ENCODE results near the gene RBFOX1.

RBFOX1 gene

DNA sequence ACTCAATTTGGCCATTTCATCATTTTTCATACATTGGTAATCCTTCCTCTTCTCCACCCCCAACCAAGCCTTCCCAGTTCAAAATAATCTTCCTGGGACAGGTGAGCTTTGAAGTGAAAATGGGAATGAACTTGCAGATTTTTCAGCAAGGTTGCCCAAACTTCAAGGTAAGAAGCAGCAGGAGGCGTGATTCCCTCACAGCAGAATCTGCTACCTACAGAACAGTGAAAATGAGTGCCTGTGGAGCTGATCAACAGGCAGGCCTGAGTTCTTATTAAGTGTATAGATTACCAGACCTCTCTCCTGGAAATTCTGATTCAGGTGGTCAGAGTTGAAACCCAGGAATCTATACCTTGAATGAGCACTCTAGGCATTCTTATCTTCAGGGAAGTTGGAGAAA is 356.6 kb downstream of the RBFOX1 start:
- no peak for DNase-seq (ENCODE audit: low spot score)

DNA sequence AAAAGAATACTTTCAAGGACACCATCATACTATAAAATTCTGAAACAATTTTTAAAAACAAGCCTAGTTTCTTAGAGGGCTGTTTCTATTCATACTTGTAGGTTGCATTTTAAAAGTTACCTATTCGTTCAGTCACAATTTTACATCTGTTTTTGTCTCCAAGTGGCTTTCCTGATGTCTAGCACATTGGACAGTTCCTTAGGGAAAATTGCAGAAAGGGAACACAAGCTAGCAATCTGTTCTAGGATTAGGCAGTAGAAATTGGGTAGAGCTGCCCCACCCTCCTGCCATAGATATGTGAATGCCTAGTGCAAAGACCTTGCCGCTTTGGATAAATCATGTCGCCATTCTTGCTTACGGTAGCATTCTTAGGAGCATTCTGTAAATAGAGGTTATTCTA is 358.9 kb downstream of the RBFOX1 start:
- no peak for DNase-seq (ENCODE audit: low spot score)

GRCh38 chr16:7703672-7704071 is 371.0 kb downstream of the RBFOX1 start:
- no peak for DNase-seq (ENCODE audit: low spot score)

GRCh38 chr16:7705885-7706284 is 373.2 kb downstream of the RBFOX1 start:
- DNase-seq (ENCODE audit: low spot score): no peak

DNA sequence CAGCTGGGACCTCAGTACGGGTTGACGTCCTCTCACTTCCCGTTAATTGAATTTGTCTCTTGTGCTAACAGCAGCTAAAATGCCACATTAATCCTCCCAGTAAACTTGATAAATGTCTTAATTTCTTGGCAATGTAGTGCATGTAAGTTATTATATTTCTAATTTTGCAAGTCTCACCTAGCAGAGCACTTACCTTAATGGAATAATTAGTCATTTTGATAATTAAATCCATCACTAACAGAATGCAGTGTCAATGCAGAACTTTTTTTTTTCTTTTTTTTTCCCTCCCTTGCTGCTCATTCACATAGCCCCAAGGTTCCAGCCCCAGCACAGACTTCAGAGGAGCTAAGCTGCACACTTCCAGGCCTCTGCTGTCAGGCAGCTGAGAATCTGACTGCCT is 376.5 kb downstream of the RBFOX1 start:
- DNase-seq (ENCODE audit: low spot score): no peak

DNA sequence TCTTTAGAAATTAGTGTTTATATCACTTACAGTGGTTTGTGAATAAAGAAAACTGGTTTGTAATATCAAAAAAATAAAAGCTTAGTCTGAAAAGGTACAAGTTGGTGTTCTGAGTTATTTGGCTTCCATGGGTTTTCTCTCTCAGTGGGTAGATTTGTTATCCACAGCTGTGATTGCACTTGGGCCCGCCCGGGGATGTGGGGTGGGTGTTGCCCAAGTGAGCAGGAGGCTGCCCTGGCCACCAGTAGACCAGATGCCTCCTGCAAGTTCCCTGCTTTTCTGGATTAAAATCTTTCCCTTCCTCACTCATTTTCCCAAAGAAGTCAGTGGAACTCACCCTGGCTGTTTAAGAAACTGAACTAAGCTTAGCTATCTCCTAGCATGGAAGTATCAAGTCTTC is 380.6 kb downstream of the RBFOX1 start:
- DNase-seq (ENCODE audit: low spot score): no peak

DNA sequence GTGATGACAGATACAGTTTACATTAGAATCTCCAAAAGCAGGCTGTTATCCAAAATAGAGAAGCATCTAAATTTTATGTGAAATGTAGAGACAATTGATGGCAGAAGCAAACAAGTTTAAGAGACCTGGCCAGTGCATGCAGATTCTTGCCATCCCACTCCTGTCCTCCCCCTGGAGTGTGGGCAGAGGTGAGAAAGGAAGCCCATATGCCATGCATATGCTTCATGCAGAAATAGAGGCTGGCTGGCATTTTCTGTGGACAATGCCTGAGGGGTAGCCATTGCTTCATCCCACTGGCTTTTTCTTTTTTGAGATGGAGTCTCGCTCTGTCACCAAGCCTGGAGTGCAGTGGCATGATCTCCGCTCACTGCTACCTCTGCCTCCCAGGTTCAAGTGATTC is 382.1 kb downstream of the RBFOX1 start:
- DNase-seq (ENCODE audit: low spot score): no peak

- DNase-seq (ENCODE audit: low spot score): no peak
These were observed 384.3 kb downstream of the RBFOX1 start for GRCh38 chr16:7716660-7717550.

DNA sequence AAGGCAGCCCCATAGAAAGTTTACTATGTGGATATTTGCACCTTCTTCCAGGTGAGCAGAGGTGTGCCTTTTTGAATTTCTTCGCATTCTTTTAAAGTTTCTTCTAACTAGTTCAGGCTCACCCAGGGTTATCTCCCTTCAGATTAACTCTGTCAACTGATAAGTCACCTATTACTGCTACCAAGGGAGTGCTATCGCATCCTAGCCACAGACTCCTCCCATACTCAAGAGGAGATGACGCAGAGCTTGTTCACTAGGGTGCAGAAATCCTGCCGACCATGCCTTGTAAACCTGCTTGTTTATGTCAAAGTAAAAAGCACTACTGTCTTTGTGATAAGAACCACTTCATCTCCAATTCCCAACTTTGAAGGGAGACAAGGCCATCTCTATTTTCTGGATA is 390.1 kb downstream of the RBFOX1 start:
- no peak for DNase-seq (ENCODE audit: low spot score)

GRCh38 chr16:7731141-7731540 is 398.5 kb downstream of the RBFOX1 start:
- DNase-seq (ENCODE audit: low spot score): no peak

DNA sequence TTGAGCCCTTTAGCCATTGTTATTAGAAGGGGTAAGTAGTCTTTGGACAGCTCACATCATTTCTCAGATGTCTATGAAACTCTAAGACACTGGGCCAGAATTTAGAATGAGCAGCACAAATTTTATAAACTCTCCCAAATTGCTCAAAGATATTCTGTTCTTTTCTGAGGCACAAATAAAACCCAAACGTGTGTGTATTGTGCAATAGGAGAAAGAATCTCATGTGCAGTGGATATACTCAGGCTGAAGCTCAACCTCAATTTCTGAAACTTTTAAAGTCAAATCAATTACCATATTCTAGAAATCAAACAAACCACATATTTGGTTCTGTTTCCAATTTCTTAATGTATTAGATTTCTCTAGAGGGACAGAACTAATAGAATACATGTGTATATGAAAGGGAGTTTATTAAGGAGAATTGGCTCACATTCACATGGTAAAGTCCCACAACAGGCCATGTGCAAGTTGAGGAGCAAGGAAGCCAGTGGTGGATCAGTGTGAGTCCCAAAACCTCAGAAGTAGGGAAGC is 403.6 kb downstream of the RBFOX1 start:
- DNase-seq (ENCODE audit: low spot score): no peak

DNA sequence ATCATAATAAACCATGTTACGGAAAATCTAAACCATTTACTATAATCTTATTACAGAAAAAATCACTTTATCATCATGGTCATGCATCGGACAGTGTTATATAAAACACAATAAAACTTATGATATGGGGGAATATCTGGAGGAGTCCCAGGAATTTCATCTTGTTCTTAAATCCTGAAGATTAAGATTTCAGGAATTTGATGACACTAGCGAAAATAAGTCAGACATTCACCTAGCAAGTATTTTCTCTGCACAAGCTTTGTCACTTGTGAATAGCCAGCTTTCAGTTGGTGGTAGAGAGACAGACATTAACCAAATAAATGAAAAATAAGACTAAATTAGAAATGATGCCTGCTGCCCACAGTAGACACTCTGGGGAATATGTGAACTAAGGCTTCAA is 410.0 kb downstream of the RBFOX1 start:
- no peak for DNase-seq (ENCODE audit: low spot score)

- no peak for DNase-seq (ENCODE audit: low spot score)
These were observed 412.1 kb downstream of the RBFOX1 start for GRCh38 chr16:7744546-7745264.

DNA sequence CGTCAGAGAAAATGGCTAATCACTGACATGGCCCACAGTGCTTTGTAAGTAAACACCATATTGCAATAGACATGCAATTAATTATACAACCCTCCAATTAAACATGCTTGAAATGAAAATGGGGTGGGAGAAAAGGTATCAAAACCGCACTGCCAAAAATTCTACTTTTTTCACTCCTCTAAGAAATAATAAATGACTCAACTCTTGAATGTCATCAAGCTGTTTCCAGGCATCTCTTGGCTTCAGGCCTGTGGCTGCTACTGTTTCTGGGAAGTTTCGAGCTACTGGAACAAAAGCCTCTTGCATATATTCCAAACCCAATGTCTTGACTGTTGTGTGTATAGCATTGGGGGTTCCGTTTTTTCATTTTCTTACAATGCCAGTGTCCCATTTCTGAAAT is 412.6 kb downstream of the RBFOX1 start:
- no peak for DNase-seq (ENCODE audit: low spot score)

DNA sequence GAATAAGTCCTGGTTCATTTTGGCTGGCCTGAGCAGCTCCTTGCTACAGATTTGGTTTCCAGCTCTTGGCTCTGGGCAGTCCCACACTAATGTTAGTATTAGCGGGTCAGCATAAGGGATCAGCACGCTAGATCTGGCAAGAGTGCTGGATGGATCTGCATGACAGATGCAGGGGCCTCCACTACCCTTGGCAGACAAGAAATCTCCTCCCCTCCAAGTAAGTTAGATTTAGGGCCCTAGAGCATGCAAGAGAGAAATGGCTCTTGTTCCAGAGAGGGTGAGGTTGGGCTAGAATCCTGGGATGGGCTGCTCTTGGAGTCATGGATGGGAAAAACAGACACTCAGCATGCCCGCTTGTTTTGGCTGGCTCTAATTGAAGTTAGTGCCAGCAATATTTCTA is 414.3 kb downstream of the RBFOX1 start:
- DNase-seq (ENCODE audit: low spot score): no peak

DNA sequence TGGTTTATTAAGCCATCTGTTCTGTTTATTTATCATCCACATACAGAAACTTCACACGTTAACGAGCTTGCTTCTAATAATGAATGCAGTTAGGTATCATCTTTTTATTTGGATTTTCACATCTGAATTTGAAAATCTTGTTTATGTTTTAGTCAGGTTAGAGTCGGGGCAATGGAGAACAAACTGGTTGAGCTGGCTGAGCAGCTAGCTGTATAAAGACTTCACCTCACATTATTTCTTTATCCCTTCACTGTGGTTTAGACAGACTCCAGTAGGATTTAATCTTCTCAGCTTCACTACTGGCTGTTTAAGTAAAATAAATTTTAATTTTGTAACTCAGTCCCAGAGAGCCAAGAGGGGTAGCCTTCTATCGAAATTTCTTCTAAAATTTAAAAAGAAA is 415.9 kb downstream of the RBFOX1 start:
- DNase-seq (ENCODE audit: low spot score): no peak

DNA sequence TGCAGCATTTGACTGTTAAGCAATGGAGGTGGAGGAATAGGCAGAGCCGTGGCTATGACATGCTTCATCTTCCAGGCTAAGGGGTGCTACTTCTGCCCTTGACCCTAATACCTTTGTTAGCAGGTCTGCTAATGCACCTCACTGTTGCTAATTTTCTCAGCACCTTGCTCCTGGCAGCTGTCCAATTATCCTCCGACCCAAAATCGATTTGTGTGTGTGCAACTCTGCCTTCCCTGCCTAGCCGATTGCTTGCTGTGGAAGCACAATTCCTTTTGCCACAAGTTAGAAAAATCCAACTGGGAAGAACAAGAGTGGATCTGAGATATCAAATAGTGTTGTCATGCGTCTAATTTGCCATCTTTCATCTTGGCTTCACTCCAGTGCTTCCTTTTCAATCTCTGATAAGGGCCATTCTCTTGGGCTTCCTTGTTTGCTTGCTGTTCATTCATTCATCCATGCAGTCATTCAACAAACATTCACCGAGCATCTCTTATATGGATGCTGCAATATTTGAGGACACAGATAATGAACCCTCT is 422.8 kb downstream of the RBFOX1 start:
- no peak for DNase-seq (ENCODE audit: low spot score)
